Muscle of leg (tissue), 11 donors: ENCODE measurements around the gene OSBPL10. TPM values are rescaled to one million over a fixed set of nuclear protein-coding genes. Genes with fewer than 3 reads are reported as not detected.
"Not testable (repeated sequence)": the region's sequence is repeated elsewhere in the genome, so short reads cannot be mapped to it uniquely, and the experiment has no call there.

Source experiments
- DNase-seq: peaks from one replicate; pipeline ENCODE4 v3.0.0; 2013
- H3K27ac ChIP-seq: one replicate; pipeline ENCODE4 v1.5.1; 2013; ENCODE audit warnings: mild to moderate bottlenecking, low read length, control low read depth
- H3K27me3 ChIP-seq: one replicate; pipeline ENCODE4 v1.6.1; 2013; ENCODE audit warnings: low read length; ENCODE audit not compliant: control insufficient read depth, insufficient read depth
- H3K36me3 ChIP-seq: one replicate; pipeline ENCODE4 v1.6.1; 2013; ENCODE audit warnings: low read length; ENCODE audit not compliant: control insufficient read depth, insufficient read depth
- H3K4me1 ChIP-seq: one replicate; pipeline ENCODE4 v1.6.1; 2013; ENCODE audit warnings: low read length; ENCODE audit not compliant: control insufficient read depth, insufficient read depth
- H3K4me3 ChIP-seq: one replicate; pipeline ENCODE4 v1.5.1; 2013; ENCODE audit warnings: low read length, control low read depth
- H3K9me3 ChIP-seq: replicated peaks from 2 replicates; pipeline ENCODE4 v1.6.1; 2013; ENCODE audit warnings: low read depth, low read length; ENCODE audit not compliant: control insufficient read depth
- WGBS: methylation state at CpG from one replicate; pipeline ENCODE4 v1.1.5; 2013; ENCODE audit warnings: missing lambda C conversion rate; ENCODE audit not compliant: insufficient coverage; 5-methylcytosine and 5-hydroxymethylcytosine counted together
- polyA plus RNA-seq, 8 donors: library from polyadenylated mRNA; unstranded; fragments of 120-200 nt; gene quantifications; one replicate each; pipeline versions ENCODE4 v1.2.1 to v1.2.3, GENCODE V29; 2013; ENCODE audit warnings: inconsistent platforms in 1 of 8, low replicate concordance in 1 of 8; ENCODE audit not compliant: insufficient read length in 8 of 8, insufficient read depth in 1 of 8
- total RNA-seq: library from RNA; stranded (reverse); fragments of 120-200 nt; gene quantifications from one replicate; pipeline ENCODE4 v1.2.4, GENCODE V29; 2013

Gene OSBPL10
- total and polyA plus RNA-seq, 9 donors = 7.6 to 19.3 (median 13.7) TPM

DNA sequence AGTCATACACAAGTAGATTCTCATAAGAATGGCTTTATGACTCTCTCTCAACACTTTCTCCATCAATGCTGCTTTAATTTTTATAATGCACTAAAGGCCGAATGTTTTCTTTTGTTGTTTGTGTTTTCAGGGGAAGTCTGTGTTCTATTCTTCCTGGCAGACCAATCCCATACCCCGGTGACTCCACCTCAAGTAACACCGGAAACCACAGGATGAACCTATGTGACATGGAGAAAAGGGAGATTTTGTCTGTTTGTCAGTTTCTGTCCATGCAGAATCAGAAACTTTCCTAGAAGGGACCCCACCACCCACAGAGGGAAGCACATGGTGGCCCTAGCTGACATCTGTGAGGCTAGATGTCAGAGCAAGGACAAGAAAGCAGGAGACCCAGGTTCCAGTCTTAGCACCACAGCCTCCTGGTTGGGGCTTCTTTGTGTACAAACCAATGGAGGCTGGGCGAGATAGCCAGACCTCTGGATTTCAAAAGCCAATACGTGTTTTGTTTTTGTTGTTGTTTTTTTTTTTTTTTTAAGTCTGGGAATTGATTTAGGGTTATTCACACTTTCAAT, 109.0 kb downstream of the OSBPL10 start:
- Histone ChIP-seq H3K4me3 (no peak overlapping the region), H3K9me3 (no peaks in the 10 kb centered on the region), H3K4me1 (peaks cover 3% of the 10 kb centered on the region), H3K27me3 (no peaks in the 10 kb centered on the region), H3K27ac (no peak overlapping the region), H3K36me3 (no peaks in the 10 kb centered on the region)
- DNase-seq = no peak
- no CpG with 5 or more reads among the region's 5 CpGs for WGBS

DNA sequence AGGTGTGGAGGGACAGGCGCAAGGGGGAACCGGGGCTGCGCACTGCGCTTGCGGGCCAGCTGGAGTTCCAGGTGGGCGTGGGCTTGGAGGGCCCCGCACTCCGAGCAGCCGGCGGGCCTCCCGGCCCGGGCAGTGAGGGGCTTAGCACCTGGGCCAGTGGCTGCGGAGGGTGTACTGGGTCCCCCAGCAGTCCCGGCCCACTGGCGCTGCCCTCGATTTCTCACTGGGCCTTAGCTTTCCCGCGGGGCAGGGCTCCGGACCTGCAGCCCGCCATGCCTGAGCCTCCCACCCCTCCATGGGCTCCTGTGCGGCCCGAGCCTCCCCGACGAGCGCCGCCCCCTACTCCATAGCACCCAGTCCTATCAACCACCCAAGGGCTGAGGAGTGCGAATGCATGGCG, 111.0 kb downstream of the OSBPL10 start:
- H3K9me3 ChIP-seq, H3K4me3 ChIP-seq, H3K4me1 ChIP-seq, H3K36me3 ChIP-seq, H3K27ac ChIP-seq, H3K27me3 ChIP-seq, DNase-seq: not testable (repeated sequence)
- WGBS = 96% methylated on average over 22 of the region's 28 CpGs

DNA sequence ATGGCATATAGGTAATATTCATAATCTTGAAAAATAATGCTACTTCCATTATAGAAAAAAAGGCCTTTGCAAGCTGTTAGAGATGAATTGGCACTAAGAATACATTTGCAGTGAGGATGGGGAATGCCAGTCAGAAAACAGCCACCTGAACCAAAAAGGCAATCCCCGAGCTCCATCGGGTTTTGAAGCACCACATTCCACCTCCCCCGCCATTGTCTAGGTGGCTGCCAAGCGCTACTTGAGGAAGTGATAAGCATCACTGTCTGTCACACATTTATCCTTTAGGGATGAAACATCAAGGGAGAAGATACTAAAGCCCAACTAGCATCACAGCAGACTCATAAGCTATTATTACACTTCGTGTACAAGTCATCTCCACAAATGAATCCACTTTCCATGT, 112.8 kb downstream of the OSBPL10 start:
- no peaks in the 10 kb centered on the region for H3K27me3 ChIP-seq
- DNase-seq = no peak
- no peaks in the 10 kb centered on the region for H3K4me1 ChIP-seq
- H3K9me3 ChIP-seq = no peaks in the 10 kb centered on the region
- H3K36me3 ChIP-seq = no peaks in the 10 kb centered on the region
- no peak overlapping the region for H3K4me3 ChIP-seq
- 100% methylated on average over 3 of the region's 5 CpGs for WGBS
- no peak overlapping the region for H3K27ac ChIP-seq

DNA sequence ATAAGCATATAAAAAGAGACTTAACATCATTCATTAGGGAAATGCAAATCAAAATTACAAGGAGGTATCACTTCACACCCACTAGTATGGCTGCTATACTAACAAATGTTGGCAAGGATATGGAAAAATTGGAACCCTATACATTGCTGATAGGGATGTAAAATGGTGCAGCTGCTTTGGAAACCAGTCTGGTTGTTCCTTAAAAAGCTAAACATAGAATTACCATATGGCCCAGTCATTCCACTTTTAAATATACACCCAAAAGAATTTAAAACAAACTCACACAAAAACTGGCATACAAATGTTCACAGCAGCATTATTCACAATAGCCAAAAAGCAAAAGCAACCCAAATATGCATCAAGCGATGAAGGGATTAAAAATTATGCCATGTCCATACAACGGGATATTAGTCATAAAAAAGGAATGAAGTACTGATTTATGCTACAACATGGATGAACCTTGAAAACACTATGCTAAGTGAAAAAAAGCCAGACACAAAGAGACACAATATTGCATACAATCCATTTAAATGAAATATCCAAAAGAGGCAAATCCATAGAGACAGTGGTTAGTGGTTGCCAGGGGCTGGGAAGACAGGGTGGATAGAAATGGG, 118.3 kb downstream of the OSBPL10 start:
- H3K9me3 ChIP-seq = no peaks in the 10 kb centered on the region
- no peaks in the 10 kb centered on the region for H3K4me1 ChIP-seq
- H3K36me3 ChIP-seq = peaks cover 5% of the 10 kb centered on the region
- peak; percentile 22 for DNase-seq
- no peaks in the 10 kb centered on the region for H3K27me3 ChIP-seq
- no CpG with 5 or more reads among the region's 2 CpGs for WGBS
- no peak overlapping the region for H3K27ac ChIP-seq
- H3K4me3 ChIP-seq = no peak overlapping the region

DNA sequence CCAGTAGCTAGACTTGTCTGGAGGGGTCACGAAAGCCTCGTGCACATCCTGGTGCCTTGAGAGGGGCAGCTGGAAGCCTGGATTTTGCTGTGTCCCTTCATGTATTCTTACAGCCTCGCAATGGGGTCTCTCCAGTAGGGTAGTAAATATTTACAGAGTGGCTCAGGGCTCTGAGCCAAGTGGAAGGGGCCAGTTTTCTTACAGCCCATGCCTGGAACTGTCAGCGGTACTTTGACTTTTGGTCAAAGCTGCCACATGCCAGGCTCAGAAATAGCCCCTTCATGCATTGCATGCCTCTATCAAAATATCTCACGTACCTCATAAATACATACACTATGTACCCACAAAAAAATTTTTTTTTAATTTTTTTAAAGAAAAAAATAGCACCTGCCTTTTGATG, 119.2 kb downstream of the OSBPL10 start:
- H3K27ac ChIP-seq = no peak overlapping the region
- no peaks in the 10 kb centered on the region for H3K27me3 ChIP-seq
- peaks cover 5% of the 10 kb centered on the region for H3K36me3 ChIP-seq
- H3K9me3 ChIP-seq = no peaks in the 10 kb centered on the region
- no peak for DNase-seq
- no peaks in the 10 kb centered on the region for H3K4me1 ChIP-seq
- no peak overlapping the region for H3K4me3 ChIP-seq
- 81% methylated on average over 3 of the region's 5 CpGs for WGBS

DNA sequence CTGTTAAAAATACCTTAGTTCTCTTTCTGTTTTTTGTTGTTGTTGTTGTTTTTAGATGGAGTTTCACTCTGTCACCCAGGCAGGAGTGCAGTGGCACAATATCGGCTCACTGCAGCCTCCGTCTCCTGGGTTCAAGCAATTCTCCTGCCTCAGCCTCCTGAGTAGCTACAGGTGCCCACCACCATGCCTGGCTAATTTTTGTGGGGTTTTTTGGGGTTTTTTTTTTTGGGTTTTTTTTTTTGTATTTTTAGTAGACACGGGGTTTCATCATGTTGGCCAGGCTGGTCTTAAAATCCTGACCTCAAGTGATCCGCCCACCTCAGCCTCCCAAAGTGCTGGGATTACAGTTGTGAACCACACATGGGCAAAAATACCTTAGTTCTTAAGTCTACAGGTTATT, 120.4 kb downstream of the OSBPL10 start:
- not testable (repeated sequence) for H3K36me3 ChIP-seq, H3K27me3 ChIP-seq, H3K27ac ChIP-seq, DNase-seq, H3K4me3 ChIP-seq, H3K4me1 ChIP-seq, H3K9me3 ChIP-seq
- WGBS = no CpG with 5 or more reads among the region's 4 CpGs

DNA sequence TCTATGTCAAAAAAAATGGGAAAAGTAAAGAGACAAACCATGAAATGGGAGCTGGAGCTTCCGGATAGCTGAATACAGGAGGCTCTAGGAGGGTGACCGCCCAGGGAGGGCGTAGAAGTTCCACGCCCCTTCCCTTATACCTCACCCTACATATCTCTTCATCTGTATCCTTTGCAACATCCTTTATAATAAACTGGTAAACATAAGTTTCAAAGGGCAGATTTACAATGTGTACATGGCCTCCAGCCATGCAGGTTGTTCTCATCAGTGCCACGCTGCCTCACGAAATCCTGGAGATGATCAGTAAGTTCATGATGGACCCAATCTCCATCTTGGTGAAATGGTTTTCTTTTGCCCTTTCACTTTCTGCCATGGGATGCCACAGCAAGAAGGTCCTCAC, 121.8 kb downstream of the OSBPL10 start:
- WGBS = no CpG with 5 or more reads among the region's 6 CpGs
- Histone ChIP-seq H3K27me3 (no peaks in the 10 kb centered on the region), H3K4me1 (no peaks in the 10 kb centered on the region), H3K9me3 (no peaks in the 10 kb centered on the region), H3K36me3 (peaks cover 5% of the 10 kb centered on the region), H3K4me3 (no peak overlapping the region), H3K27ac (no peak overlapping the region)
- DNase-seq = no peak

DNA sequence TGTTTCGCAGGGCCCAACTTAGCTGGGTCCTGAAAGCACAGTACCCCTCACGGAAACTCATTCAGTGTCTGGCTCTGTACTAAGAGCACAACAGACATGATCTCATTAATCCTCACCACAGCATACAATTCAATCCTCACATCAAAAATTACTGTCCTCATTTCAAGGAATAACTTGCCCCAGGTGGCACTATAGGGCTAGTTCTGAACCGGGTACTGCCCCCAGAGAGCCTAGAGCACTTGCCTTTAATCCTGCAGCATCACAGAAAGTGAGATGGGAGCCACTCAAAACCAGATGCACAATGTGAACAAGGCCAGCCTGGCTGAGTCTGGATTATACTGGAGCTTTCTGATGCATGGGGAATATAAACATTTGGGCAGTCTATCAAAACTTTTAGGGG, 122.6 kb downstream of the OSBPL10 start:
- no peaks in the 10 kb centered on the region for H3K9me3 ChIP-seq
- H3K4me1 ChIP-seq = no peaks in the 10 kb centered on the region
- no peaks in the 10 kb centered on the region for H3K27me3 ChIP-seq
- no peak overlapping the region for H3K27ac ChIP-seq
- H3K36me3 ChIP-seq = peaks cover 5% of the 10 kb centered on the region
- no peak for DNase-seq
- WGBS = 63% methylated on average over 3 of the region's 3 CpGs
- H3K4me3 ChIP-seq = no peak overlapping the region

DNA sequence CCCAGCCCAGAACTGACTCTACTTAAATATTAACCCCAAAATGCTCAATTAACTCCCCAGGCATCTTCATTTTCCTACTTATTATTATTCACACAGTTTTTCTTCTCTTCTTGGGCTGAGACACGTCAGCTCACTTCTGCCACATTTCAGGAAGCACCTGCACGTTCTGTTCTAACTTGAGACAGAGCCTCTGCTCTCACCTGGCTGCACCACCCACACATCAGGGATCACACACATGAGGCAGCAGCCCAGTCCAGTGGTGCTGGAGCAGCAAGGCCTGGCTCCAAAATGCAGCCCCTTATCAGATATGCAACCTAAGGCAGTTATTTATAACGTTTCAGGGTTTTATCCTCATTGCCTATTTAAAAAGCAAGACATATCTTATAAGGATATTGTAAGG, 127.5 kb downstream of the OSBPL10 start:
- no peaks in the 10 kb centered on the region for H3K36me3 ChIP-seq
- H3K27me3 ChIP-seq = no peaks in the 10 kb centered on the region
- no peak for DNase-seq
- H3K4me1 ChIP-seq = peaks cover 12% of the 10 kb centered on the region
- no peak overlapping the region for H3K27ac ChIP-seq
- no peaks in the 10 kb centered on the region for H3K9me3 ChIP-seq
- H3K4me3 ChIP-seq = no peak overlapping the region
- WGBS = 50% methylated on average over 2 of the region's 3 CpGs

DNA sequence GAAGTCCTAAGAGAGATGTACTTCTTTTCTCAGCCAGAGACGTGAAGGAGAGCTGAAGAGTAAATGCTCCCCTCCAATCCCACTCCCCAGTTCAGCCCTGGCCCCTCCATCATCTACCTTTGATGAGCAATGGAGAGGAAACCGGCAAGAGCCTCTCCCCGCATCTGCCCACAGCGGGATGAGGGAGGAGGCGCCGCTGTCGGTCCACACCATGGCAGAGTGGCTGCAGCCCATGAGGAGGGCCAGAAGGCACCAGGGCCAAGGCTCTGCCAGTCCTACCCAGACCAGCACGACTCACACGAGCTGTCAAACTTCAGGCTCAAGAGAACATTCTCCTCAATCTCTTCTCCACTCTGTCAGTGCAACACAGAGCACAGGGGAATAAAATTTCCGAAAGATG, 129.8 kb downstream of the OSBPL10 start:
- peaks cover 14% of the 10 kb centered on the region for H3K4me1 ChIP-seq
- H3K36me3 ChIP-seq = no peaks in the 10 kb centered on the region
- H3K4me3 ChIP-seq = no peak overlapping the region
- DNase-seq = no peak
- no peak overlapping the region for H3K27ac ChIP-seq
- WGBS = 58% methylated on average over 6 of the region's 10 CpGs
- H3K27me3 ChIP-seq = no peaks in the 10 kb centered on the region
- H3K9me3 ChIP-seq = no peaks in the 10 kb centered on the region

DNA sequence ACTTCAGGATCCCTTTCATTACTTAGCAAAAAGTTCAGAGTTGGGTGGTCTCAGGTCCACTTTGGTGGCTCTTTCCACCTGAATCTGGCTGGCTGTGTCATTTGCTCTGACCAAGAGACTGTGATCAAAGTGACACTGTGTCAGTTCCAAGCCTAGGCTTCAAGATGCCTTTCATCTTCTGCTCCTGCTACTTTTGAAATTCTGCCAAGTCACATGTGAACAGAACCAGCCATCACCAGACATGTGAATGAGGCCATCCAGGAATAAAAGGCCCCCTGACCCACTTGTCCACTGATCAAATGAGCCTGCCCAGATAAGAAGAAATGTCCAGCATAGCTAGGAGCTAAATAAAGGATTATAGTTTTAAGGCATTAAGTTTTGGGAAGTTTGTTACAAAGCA, 132.2 kb downstream of the OSBPL10 start:
- H3K4me3 ChIP-seq = no peak overlapping the region
- peak; percentile 40 for DNase-seq
- no peaks in the 10 kb centered on the region for H3K36me3 ChIP-seq
- H3K4me1 ChIP-seq = peaks cover 14% of the 10 kb centered on the region
- H3K27ac ChIP-seq = no peak overlapping the region
- no peaks in the 10 kb centered on the region for H3K27me3 ChIP-seq
- no peaks in the 10 kb centered on the region for H3K9me3 ChIP-seq
